IPS-20b (cell line): Measurements from ENCODE around the gene EPHB2.
A peak's percentile ranks its signal among the peaks of the same experiment; 100 is the strongest.

Experiments
- H3K27ac ChIP-seq: one replicate; pipeline ENCODE4 v1.5.1; 2013; ENCODE audit warnings: low read length
- H3K27me3 ChIP-seq: 2 replicates; pipeline ENCODE4 v1.6.1; 2013; ENCODE audit warnings: mild to moderate bottlenecking, low read length, inconsistent platforms; ENCODE audit not compliant: insufficient read depth
- H3K36me3 ChIP-seq: 2 replicates; pipeline ENCODE4 v1.6.1; 2013; ENCODE audit warnings: low read depth, mild to moderate bottlenecking, inconsistent platforms, low read length, moderate library complexity; ENCODE audit not compliant: insufficient read depth
- H3K4me1 ChIP-seq: 2 replicates; pipeline ENCODE4 v1.6.1; 2013; ENCODE audit warnings: mild to moderate bottlenecking, control low read depth, inconsistent platforms, low read length, moderate library complexity; ENCODE audit not compliant: insufficient read depth
- H3K4me3 ChIP-seq: 2 replicates; pipeline ENCODE4 v1.5.1; 2013; ENCODE audit warnings: mild to moderate bottlenecking, low read length, inconsistent platforms
- H3K9ac ChIP-seq: 2 replicates; pipeline ENCODE4 v1.6.1; 2013; ENCODE audit warnings: low read depth, mild to moderate bottlenecking, inconsistent platforms, low read length, moderate library complexity
- H3K9me3 ChIP-seq: 2 replicates; pipeline ENCODE4 v1.6.1; 2013; ENCODE audit warnings: mild to moderate bottlenecking, low read depth, low read length, inconsistent platforms; ENCODE audit not compliant: insufficient read depth

The EPHB2 gene

GRCh38 chr1:22711591-22712501 lies 1.2 kb downstream of the EPHB2 start:
- H3K27ac ChIP-seq, result no peak overlapping the region
- no peaks in the 10 kb centered on the region for H3K36me3 ChIP-seq
- no peaks in the 10 kb centered on the region for H3K9me3 ChIP-seq
- H3K9ac ChIP-seq, result no peak overlapping the region
- H3K4me1 ChIP-seq, result peaks cover 3% of the 10 kb centered on the region; the same call in 1 of the 2 replicates
- H3K4me3 ChIP-seq, result peak overlapping the region; percentile 61; the same call in 1 of the 2 replicates
- H3K27me3 ChIP-seq, result peaks cover 51% of the 10 kb centered on the region

GRCh38 chr1:22712502-22713271 lies 2.0 kb downstream of the EPHB2 start:
- no peak overlapping the region for H3K27ac ChIP-seq
- no peak overlapping the region for H3K9ac ChIP-seq
- H3K4me3 ChIP-seq, result no peak overlapping the region
- peaks cover 6% of the 10 kb centered on the region; the same call in 1 of the 2 replicates for H3K4me1 ChIP-seq
- H3K27me3 ChIP-seq, result peaks cover 51% of the 10 kb centered on the region
- no peaks in the 10 kb centered on the region for H3K36me3 ChIP-seq
- H3K9me3 ChIP-seq, result no peaks in the 10 kb centered on the region

- no peaks in the 10 kb centered on the region for H3K9me3 ChIP-seq
- H3K4me1 ChIP-seq, result peaks cover 6% of the 10 kb centered on the region; the same call in 1 of the 2 replicates
- no peaks in the 10 kb centered on the region for H3K36me3 ChIP-seq
- no peak overlapping the region for H3K9ac ChIP-seq
- no peak overlapping the region for H3K27ac ChIP-seq
- H3K4me3 ChIP-seq, result no peak overlapping the region
- H3K27me3 ChIP-seq, result peaks cover 46% of the 10 kb centered on the region
Observed at GRCh38 chr1:22714455-22714854, 3.8 kb downstream of the EPHB2 start.

GRCh38 chr1:22717037-22717760 lies 6.6 kb downstream of the EPHB2 start:
- peaks cover 6% of the 10 kb centered on the region; the same call in 1 of the 2 replicates for H3K4me1 ChIP-seq
- no peaks in the 10 kb centered on the region for H3K9me3 ChIP-seq
- H3K27me3 ChIP-seq, result peaks cover 31% of the 10 kb centered on the region
- H3K4me3 ChIP-seq, result no peak overlapping the region
- H3K36me3 ChIP-seq, result no peaks in the 10 kb centered on the region
- no peak overlapping the region for H3K27ac ChIP-seq
- no peak overlapping the region for H3K9ac ChIP-seq

- Histone ChIP-seq H3K27ac (no peak overlapping the region), H3K9ac (no peak overlapping the region), H3K4me1 (peaks cover 6% of the 10 kb centered on the region; the same call in 1 of the 2 replicates), H3K36me3 (no peaks in the 10 kb centered on the region), H3K9me3 (no peaks in the 10 kb centered on the region), H3K27me3 (no peaks in the 10 kb centered on the region), H3K4me3 (no peak overlapping the region)
Observed at GRCh38 chr1:22721122-22721873, 10.7 kb downstream of the EPHB2 start.

- H3K9me3 ChIP-seq, result no peaks in the 10 kb centered on the region
- H3K36me3 ChIP-seq, result no peaks in the 10 kb centered on the region
- no peak overlapping the region for H3K9ac ChIP-seq
- H3K27me3 ChIP-seq, result no peaks in the 10 kb centered on the region
- H3K27ac ChIP-seq, result no peak overlapping the region
- H3K4me1 ChIP-seq, result no peaks in the 10 kb centered on the region
- no peak overlapping the region for H3K4me3 ChIP-seq
Observed at GRCh38 chr1:22722901-22723550, 12.4 kb downstream of the EPHB2 start.

- no peak overlapping the region for H3K9ac ChIP-seq
- H3K4me1 ChIP-seq, result no peaks in the 10 kb centered on the region
- H3K27me3 ChIP-seq, result no peaks in the 10 kb centered on the region
- H3K4me3 ChIP-seq, result no peak overlapping the region
- no peaks in the 10 kb centered on the region for H3K36me3 ChIP-seq
- no peaks in the 10 kb centered on the region for H3K9me3 ChIP-seq
- no peak overlapping the region for H3K27ac ChIP-seq
Observed at GRCh38 chr1:22727873-22728272, 17.2 kb downstream of the EPHB2 start.

- no peak overlapping the region for H3K4me3 ChIP-seq
- H3K27me3 ChIP-seq, result no peaks in the 10 kb centered on the region
- no peaks in the 10 kb centered on the region for H3K9me3 ChIP-seq
- H3K4me1 ChIP-seq, result no peaks in the 10 kb centered on the region
- no peaks in the 10 kb centered on the region for H3K36me3 ChIP-seq
- H3K27ac ChIP-seq, result no peak overlapping the region
- H3K9ac ChIP-seq, result no peak overlapping the region
Observed at GRCh38 chr1:22728751-22729399, 18.2 kb downstream of the EPHB2 start.

- Histone ChIP-seq H3K36me3 (no peaks in the 10 kb centered on the region), H3K9me3 (no peaks in the 10 kb centered on the region), H3K4me3 (no peak overlapping the region), H3K27ac (no peak overlapping the region), H3K9ac (no peak overlapping the region), H3K4me1 (no peaks in the 10 kb centered on the region), H3K27me3 (no peaks in the 10 kb centered on the region)
Observed at GRCh38 chr1:22729400-22729773, 18.7 kb downstream of the EPHB2 start.

GRCh38 chr1:22729912-22730311 lies 19.3 kb downstream of the EPHB2 start:
- Histone ChIP-seq H3K4me1 (no peaks in the 10 kb centered on the region), H3K9ac (no peak overlapping the region), H3K27me3 (no peaks in the 10 kb centered on the region), H3K27ac (no peak overlapping the region), H3K9me3 (no peaks in the 10 kb centered on the region), H3K4me3 (no peak overlapping the region), H3K36me3 (no peaks in the 10 kb centered on the region)
